HCT116 (cell line): ENCODE measurements around the gene C19orf25. TPM values are rescaled to one million over a fixed set of nuclear protein-coding genes. Genes with fewer than 3 reads are reported as not detected.

ENCODE experiments used
- ATAC-seq: fragments of 200-7000 bp; cut with Tn5 transposase; 2 replicates; pipeline ENCODE4 v1.9.1; 2020; ENCODE audit warnings: mild to moderate bottlenecking, moderate library complexity
- BruUV-seq: library from RNA; stranded (reverse); fragments of 400-500 nt; replicated peaks from 2 replicates; lab custom pipeline; 2021; lab: Mats Ljungman, UMichigan
- CTCF ChIA-PET: fragments of 300-600 bp; sonication (Branson Sonifier 250); formaldehyde crosslinking; loops from one replicate; lab custom pipeline; 2021; ENCODE audit warnings: antibody characterized with exemption; lab: Charles Lee
- POLR2A ChIA-PET: fragments of 300-600, 350-600 bp; sonication (Branson Sonifier 250); formaldehyde crosslinking; loops from one replicate; lab custom pipeline; 2021; ENCODE audit warnings: antibody characterized with exemption; lab: Charles Lee
- RAD21 ChIA-PET, 2 experiments: fragments of 300-600 bp; sonication (Branson Sonifier 250); formaldehyde crosslinking; loops; one replicate each; lab custom pipeline; 2023; ENCODE audit warnings: low total read pairs in 2 of 2; ENCODE audit not compliant: uncharacterized antibody in 2 of 2, unreplicated experiment in 2 of 2, low non-redundant PET in 1 of 2; lab: Charles Lee
- DNase-seq: peaks from one replicate; pipeline ENCODE4 v3.0.0-alpha.2; 2010; ENCODE audit warnings: low read depth, low spot score
- H2AFZ ChIP-seq: fragments of 200-600 bp; shearing (Covaris generic), sonication (generic); 2 replicates; pipeline ENCODE4 v1.6.1; 2017; ENCODE audit warnings: low read depth, mixed run types, mixed read lengths, antibody characterized with exemption, low read length; ENCODE audit not compliant: poor library complexity, severe bottlenecking
- H3K27ac ChIP-seq: 2 replicates; pipeline ENCODE4 v1.5.1; 2012; ENCODE audit warnings: low read depth, low read length
- H3K27me3 ChIP-seq: fragments of 200-600 bp; sonication (generic); 2 replicates; pipeline ENCODE4 v1.6.1; 2016; ENCODE audit warnings: mixed run types, low read length, mixed read lengths; ENCODE audit not compliant: insufficient read depth
- H3K36me3 ChIP-seq, 2 experiments: fragments of 200-500 bp in 1 of 2; fragments of 200-600 bp in 1 of 2; sonication (Bioruptor generic) in 1 of 2; sonication (generic) in 1 of 2; 2 replicates each; pipeline versions ENCODE4 v1.5.1 to v1.6.1; 2014 to 2016; ENCODE audit warnings: low read length in 2 of 2, inconsistent platforms in 1 of 2, mixed read lengths in 1 of 2, mixed run types in 1 of 2; ENCODE audit not compliant: insufficient read depth in 2 of 2, control insufficient read depth in 1 of 2
- H3K4me1 ChIP-seq, 2 experiments: fragments of 200-600 bp in 1 of 2; sonication (generic) in 1 of 2; 2 replicates each; pipeline versions ENCODE4 v1.5.1 to v1.6.1; 2012 to 2017; ENCODE audit warnings: low read length in 2 of 2, inconsistent platforms in 1 of 2, mild to moderate bottlenecking in 1 of 2, mixed read lengths in 1 of 2, mixed run types in 1 of 2, moderate library complexity in 1 of 2; ENCODE audit not compliant: insufficient read depth in 2 of 2, control insufficient read depth in 1 of 2
- H3K4me2 ChIP-seq: fragments of 200-600 bp; sonication (generic); 2 replicates; pipeline ENCODE4 v1.6.1; 2017; ENCODE audit warnings: mixed run types, low read length, mixed read lengths
- H3K4me3 ChIP-seq, 2 experiments: fragments of 200-600 bp in 1 of 2; sonication (generic) in 1 of 2; replicated peaks in 1 of 2; 2 replicates each; pipeline ENCODE4 v1.5.1; 2011 to 2016; ENCODE audit warnings: low read length in 2 of 2, control low read depth in 1 of 2, low read depth in 1 of 2, mild to moderate bottlenecking in 1 of 2, mixed read lengths in 1 of 2, mixed run types in 1 of 2
- H3K79me2 ChIP-seq: fragments of 200-600 bp; sonication (generic); 2 replicates; pipeline ENCODE4 v1.6.1; 2017; ENCODE audit warnings: mild to moderate bottlenecking, mixed run types, low read length, moderate library complexity, mixed read lengths; ENCODE audit not compliant: insufficient read depth
- H3K9ac ChIP-seq: fragments of 200-600 bp; sonication (generic); 2 replicates; pipeline ENCODE4 v1.6.1; 2016; ENCODE audit warnings: low read length, mixed read lengths
- H3K9me2 ChIP-seq: fragments of 200-600 bp; sonication (generic), shearing (Covaris generic); 2 replicates; pipeline ENCODE4 v1.6.1; 2017; ENCODE audit warnings: mixed run types, mild to moderate bottlenecking, moderate library complexity; ENCODE audit not compliant: insufficient read depth
- H3K9me3 ChIP-seq, 2 experiments: fragments of 200-500 bp in 1 of 2; fragments of 200-600 bp in 1 of 2; sonication (Bioruptor generic) in 1 of 2; sonication (generic) in 1 of 2; 2 replicates each; pipeline ENCODE4 v1.6.1; 2014 to 2017; ENCODE audit warnings: low read length in 2 of 2, mixed read lengths in 2 of 2, inconsistent platforms in 1 of 2, low read depth in 1 of 2, mild to moderate bottlenecking in 1 of 2, mixed run types in 1 of 2, moderate library complexity in 1 of 2; ENCODE audit not compliant: control insufficient read depth in 1 of 2, insufficient read depth in 1 of 2
- H4K20me1 ChIP-seq: fragments of 200-600 bp; sonication (generic), shearing (Covaris generic); 2 replicates; pipeline ENCODE4 v1.6.1; 2017; ENCODE audit warnings: mixed run types, mild to moderate bottlenecking, moderate library complexity; ENCODE audit not compliant: insufficient read depth
- CBX3 ChIP-seq: IDR thresholded peaks from 2 replicates; pipeline ENCODE4 v1.6.1; 2012; ENCODE audit warnings: low read depth
- CEBPB ChIP-seq: IDR thresholded peaks from 2 replicates; pipeline ENCODE4 v1.6.1; 2012; ENCODE audit warnings: low read depth
- EGR1 ChIP-seq: IDR thresholded peaks from 2 replicates; pipeline ENCODE4 v1.6.1; 2012; ENCODE audit warnings: low read depth
- ELF1 ChIP-seq: IDR thresholded peaks from 2 replicates; pipeline ENCODE4 v1.6.1; 2012; ENCODE audit warnings: low read depth, borderline replicate concordance
- EZH2phosphoT487 ChIP-seq: fragments of 200-600 bp; IDR thresholded peaks from 2 replicates; pipeline ENCODE4 v1.6.1; 2018; ENCODE audit warnings: antibody characterized with exemption, borderline replicate concordance
- FOSL1 ChIP-seq: IDR thresholded peaks from 2 replicates; pipeline ENCODE4 v1.6.1; 2012; ENCODE audit warnings: low read depth
- MAX ChIP-seq: IDR thresholded peaks from 2 replicates; pipeline ENCODE4 v1.6.1; 2012
- POLR2A ChIP-seq: IDR thresholded peaks from 2 replicates; pipeline ENCODE4 v1.7.0; 2011; ENCODE audit warnings: borderline replicate concordance; ENCODE audit not compliant: insufficient read depth, insufficient read length; ENCODE audit errors: extremely low read depth
- POLR2AphosphoS5 ChIP-seq: IDR thresholded peaks from 2 replicates; pipeline ENCODE4 v1.6.1; 2011; ENCODE audit warnings: mild to moderate bottlenecking, low read depth, low read length, moderate library complexity
- RAD21 ChIP-seq: IDR thresholded peaks from 2 replicates; pipeline ENCODE4 v1.6.1; 2012; ENCODE audit warnings: low read depth, mild to moderate bottlenecking
- SIN3A ChIP-seq: IDR thresholded peaks from 2 replicates; pipeline ENCODE4 v1.6.1; 2012; ENCODE audit warnings: low read depth
- SP1 ChIP-seq: IDR thresholded peaks from 2 replicates; pipeline ENCODE4 v1.6.1; 2012; ENCODE audit warnings: low read depth
- TCF7L2 ChIP-seq: IDR thresholded peaks from 2 replicates; pipeline ENCODE4 v1.7.0; 2011; ENCODE audit warnings: borderline replicate concordance, inconsistent platforms; ENCODE audit not compliant: insufficient read depth, insufficient read length; ENCODE audit errors: extremely low read depth
- YY1 ChIP-seq: IDR thresholded peaks from 2 replicates; pipeline ENCODE4 v1.6.1; 2011; ENCODE audit warnings: low read length, low read depth, moderate library complexity, mild to moderate bottlenecking; ENCODE audit not compliant: insufficient replicate concordance; ENCODE audit errors: extremely low read depth
- ZBTB33 ChIP-seq: IDR thresholded peaks from 2 replicates; pipeline ENCODE4 v1.6.1; 2011; ENCODE audit warnings: mild to moderate bottlenecking, low read length, moderate library complexity; ENCODE audit not compliant: insufficient replicate concordance; ENCODE audit errors: extremely low read depth
- ZFX ChIP-seq: fragments of 450-650 bp; IDR thresholded peaks from 2 replicates; pipeline ENCODE4 v1.6.1; 2017
- intact Hi-C: fragments of 100-400 bp; cut with micrococcal nuclease; formaldehyde crosslinking; loops from 2 replicates; pipeline ENCODE4 v1.10.0; 2022
- total RNA-seq: library from RNA; stranded (reverse); gene quantifications from one replicate; pipeline ENCODE4 v1.2.1, GENCODE V29; 2021; ENCODE audit not compliant: unreplicated experiment
- TF ChIP-seq, protein P1 (sequence below), 3 experiments: fragments of 200-600 bp in 1 of 3; sonication (generic) in 1 of 3; IDR thresholded peaks in 2 of 3; conservative IDR thresholded peaks in 1 of 3; 2 replicates each; pipeline ENCODE4 v1.5.1; 2012 to 2017; ENCODE audit warnings: low read depth in 2 of 3, low read length in 2 of 3, antibody characterized with exemption in 1 of 3, borderline replicate concordance in 1 of 3, control low read depth in 1 of 3, mild to moderate bottlenecking in 1 of 3, mixed read lengths in 1 of 3, mixed run types in 1 of 3, moderate library complexity in 1 of 3; ENCODE audit not compliant: insufficient read depth in 1 of 3

Gene C19orf25
- total RNA-seq, 1 experiment from 2014 or later: 48.8 TPM

GRCh38 chr19:1438035-1438932 is 40.7 kb downstream of the C19orf25 start, which contains the start of gene RPS15:
Gene RPS15 (plus strand): TSS chr19:1438396. CDS start chr19:1438426, 30 bp downstream.
- no peaks in the 10 kb centered on the region for H3K9me3 ChIP-seq
- TSS peak; percentile 74 for BruUV-seq
- H3K9me2 ChIP-seq: no peaks in the 10 kb centered on the region
- peaks cover 42 to 60% of the 10 kb centered on the region in 2 experiments for H3K4me1 ChIP-seq
- ChIA-PET RAD21 (no interaction called here), POLR2A (no interaction called here), CTCF (no interaction called here)
- no peak within 1 kb of the TSS for H2AFZ ChIP-seq
- H3K9ac ChIP-seq: peak within 1 kb of the TSS; percentile 98
- H3K27ac ChIP-seq: peak within 1 kb of the TSS; percentile 82
- H3K36me3 ChIP-seq: peaks cover 19 to 49% of the 10 kb centered on the region in 2 experiments
- DNase-seq (peak; percentile 90), ATAC-seq (peak; percentile 86)
- peaks cover 21% of the 10 kb centered on the region; the same call in 1 of the 2 replicates for H4K20me1 ChIP-seq
- peak within 1 kb of the TSS; percentile 76 to 96 for H3K4me3 ChIP-seq
- H3K27me3 ChIP-seq: no peaks in the 10 kb centered on the region
- peak within 1 kb of the TSS; percentile 93 for H3K4me2 ChIP-seq
- peaks cover 48% of the 10 kb centered on the region for H3K79me2 ChIP-seq
- no peak; the same call in 1 of the 2 replicates for TF ChIP-seq ELF1
- TF ChIP-seq RAD21: peak; percentile 9; the same call in 1 of the 2 replicates
- TF ChIP-seq EZH2phosphoT487: no peak
- peak; percentile 95 for TF ChIP-seq MAX
- no peak for TF ChIP-seq CEBPB
- peak; percentile 76 for TF ChIP-seq EGR1
- peak; percentile 96 for TF ChIP-seq CBX3
- TF ChIP-seq POLR2AphosphoS5: peak; percentile 99
- no peak; the same call in 1 of the 2 replicates for TF ChIP-seq FOSL1
- TF ChIP-seq SP1: peak; percentile 87
- peak; percentile 98 for TF ChIP-seq ZFX
- TF ChIP-seq TCF7L2: peak; percentile 84
- peak; percentile 93 for TF ChIP-seq POLR2A
- peak; percentile 97 for TF ChIP-seq ZBTB33
- peak; percentile 84 for TF ChIP-seq YY1
- TF ChIP-seq, protein P1, sequence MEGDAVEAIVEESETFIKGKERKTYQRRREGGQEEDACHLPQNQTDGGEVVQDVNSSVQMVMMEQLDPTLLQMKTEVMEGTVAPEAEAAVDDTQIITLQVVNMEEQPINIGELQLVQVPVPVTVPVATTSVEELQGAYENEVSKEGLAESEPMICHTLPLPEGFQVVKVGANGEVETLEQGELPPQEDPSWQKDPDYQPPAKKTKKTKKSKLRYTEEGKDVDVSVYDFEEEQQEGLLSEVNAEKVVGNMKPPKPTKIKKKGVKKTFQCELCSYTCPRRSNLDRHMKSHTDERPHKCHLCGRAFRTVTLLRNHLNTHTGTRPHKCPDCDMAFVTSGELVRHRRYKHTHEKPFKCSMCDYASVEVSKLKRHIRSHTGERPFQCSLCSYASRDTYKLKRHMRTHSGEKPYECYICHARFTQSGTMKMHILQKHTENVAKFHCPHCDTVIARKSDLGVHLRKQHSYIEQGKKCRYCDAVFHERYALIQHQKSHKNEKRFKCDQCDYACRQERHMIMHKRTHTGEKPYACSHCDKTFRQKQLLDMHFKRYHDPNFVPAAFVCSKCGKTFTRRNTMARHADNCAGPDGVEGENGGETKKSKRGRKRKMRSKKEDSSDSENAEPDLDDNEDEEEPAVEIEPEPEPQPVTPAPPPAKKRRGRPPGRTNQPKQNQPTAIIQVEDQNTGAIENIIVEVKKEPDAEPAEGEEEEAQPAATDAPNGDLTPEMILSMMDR (IDR thresholded peaks at IDR 0.05 in 2 of 3, conservative IDR thresholded peaks at IDR 0.05 in 1 of 3; ENCODE audit: borderline replicate concordance in 1 of 3, insufficient read depth in 1 of 3, low read depth in 2 of 3, low read length in 2 of 3): peak; percentile 67 to 92 (median 79)
- TF ChIP-seq SIN3A: peak; percentile 96
- intact Hi-C loops: no loop called here
